ENCODE results near the gene CATSPERE.
A peak's percentile ranks its signal among the peaks of the same experiment; 100 is the strongest.
"Not testable (repeated sequence)": the region's sequence is repeated elsewhere in the genome, so short reads cannot be mapped to it uniquely, and the experiment has no call there.

Gene CATSPERE

GRCh38 chr1:244576259-244576892 is 115.3 kb downstream of the CATSPERE start:
- DNase-seq (ENCODE audit: insufficient read length, low spot score) = no peak
- no peak for TF ChIP-seq CTCF (IDR thresholded peaks at IDR 0.05; ENCODE audit: insufficient read depth, missing control alignments)
- no peak for FAIRE-seq

GRCh38 chr1:244578205-244578604 is 117.1 kb downstream of the CATSPERE start:
- FAIRE-seq; DNase-seq (ENCODE audit: insufficient read length, low spot score): not testable (repeated sequence)

GRCh38 chr1:244583358-244583982 is 122.4 kb downstream of the CATSPERE start:
- DNase-seq (ENCODE audit: insufficient read length, low spot score) (no peak), FAIRE-seq (no peak)
- TF ChIP-seq CTCF (IDR thresholded peaks at IDR 0.05; ENCODE audit: insufficient read depth, missing control alignments) = no peak

GRCh38 chr1:244585867-244586266 is 124.8 kb downstream of the CATSPERE start:
- no peak for TF ChIP-seq CTCF (IDR thresholded peaks at IDR 0.05; ENCODE audit: insufficient read depth, missing control alignments)

GRCh38 chr1:244590670-244591069 is 129.6 kb downstream of the CATSPERE start:
- DNase-seq (ENCODE audit: insufficient read length, low spot score) (no peak), FAIRE-seq (peak; percentile 16)
- TF ChIP-seq CTCF (IDR thresholded peaks at IDR 0.05; ENCODE audit: insufficient read depth, missing control alignments) = no peak

More at GRCh38 chr1:244585867-244586266, 124.8 kb downstream of the CATSPERE start:
- FAIRE-seq = no peak
- DNase-seq (ENCODE audit: insufficient read length, low spot score) = no peak

- DNase-seq (ENCODE audit: insufficient read length, low spot score) = no peak
- FAIRE-seq = no peak
- TF ChIP-seq CTCF (IDR thresholded peaks at IDR 0.05; ENCODE audit: insufficient read depth, missing control alignments) = no peak
Observed at GRCh38 chr1:244598611-244599010, 137.5 kb downstream of the CATSPERE start.

- no peak for TF ChIP-seq CTCF (IDR thresholded peaks at IDR 0.05; ENCODE audit: insufficient read depth, missing control alignments)
- no peak for DNase-seq (ENCODE audit: insufficient read length, low spot score)
- FAIRE-seq = no peak
Observed at GRCh38 chr1:244599937-244600350, 138.9 kb downstream of the CATSPERE start.

All from D721Med (cell line).